NCI-H128 (cell line): Measurements from ENCODE around the gene WNK2.
"Not testable (repeated sequence)": the region's sequence is repeated elsewhere in the genome, so short reads cannot be mapped to it uniquely, and the experiment has no call there.

ENCODE experiments used
- DNase-seq: peaks from one replicate; lab custom pipeline; 2025; ENCODE audit not compliant: unreplicated experiment; lab: John Stamatoyannopoulos, UW

The WNK2 gene

GRCh38 chr9:93365427-93366118 is 181.6 kb downstream of the WNK2 start:
- no peak for DNase-seq

- no peak for DNase-seq
Observed at GRCh38 chr9:93366119-93366447, 182.1 kb downstream of the WNK2 start.

GRCh38 chr9:93366486-93366885 is 182.5 kb downstream of the WNK2 start:
- DNase-seq: not testable (repeated sequence)

GRCh38 chr9:93368437-93368836 is 184.5 kb downstream of the WNK2 start:
- no peak for DNase-seq

- DNase-seq: no peak
Observed at GRCh38 chr9:93369686-93370085, 185.7 kb downstream of the WNK2 start.
